SU-DHL-6 (cell line): ENCODE results near the gene LCP2.

Experiments
- H2AFZ ChIP-seq: fragments of 200-600 bp; sonication (generic); 2 replicates; pipeline ENCODE4 v1.6.1; 2014; ENCODE audit warnings: low read depth, mild to moderate bottlenecking, moderate library complexity, mixed read lengths, antibody characterized with exemption, low read length; ENCODE audit not compliant: severe bottlenecking
- H3F3A ChIP-seq: fragments of 200-600 bp; shearing (Covaris generic); 2 replicates; pipeline ENCODE4 v1.6.0; 2016; ENCODE audit warnings: antibody characterized with exemption, mild to moderate bottlenecking; ENCODE audit not compliant: insufficient read depth
- H3K27ac ChIP-seq: fragments of 200-600 bp; sonication (generic); 2 replicates; pipeline ENCODE4 v1.5.1; 2016; ENCODE audit warnings: low read depth, mild to moderate bottlenecking, low read length, moderate library complexity, mixed read lengths
- H3K27me3 ChIP-seq: fragments of 200-600 bp; sonication (generic), shearing (Covaris generic); 2 replicates; pipeline ENCODE4 v1.6.0; 2014; ENCODE audit warnings: mild to moderate bottlenecking, low read length
- H3K36me3 ChIP-seq: fragments of 200-600 bp; sonication (generic); 2 replicates; pipeline ENCODE4 v1.6.1; 2014; ENCODE audit warnings: mild to moderate bottlenecking, low read length, mixed read lengths
- H3K4me2 ChIP-seq: fragments of 300-600, 200-600 bp; shearing (Covaris generic), sonication (generic); 2 replicates; pipeline ENCODE4 v1.6.0; 2014; ENCODE audit warnings: low read length, low read depth, mild to moderate bottlenecking; ENCODE audit not compliant: poor library complexity, severe bottlenecking
- H3K4me3 ChIP-seq: fragments of 200-600 bp; sonication (generic); 2 replicates; pipeline ENCODE4 v1.5.1; 2014; ENCODE audit warnings: antibody characterized with exemption, low read length, mild to moderate bottlenecking, mixed read lengths; ENCODE audit not compliant: insufficient read depth, poor library complexity, severe bottlenecking
- H3K79me2 ChIP-seq: fragments of 200-600 bp; sonication (generic); 2 replicates; pipeline ENCODE4 v1.6.1; 2014; ENCODE audit warnings: mild to moderate bottlenecking, low read length, moderate library complexity; ENCODE audit not compliant: insufficient read depth
- H3K9ac ChIP-seq: fragments of 200-600 bp; sonication (generic); 2 replicates; pipeline ENCODE4 v1.7.0; 2014; ENCODE audit warnings: mild to moderate bottlenecking, low read length
- H3K9me2 ChIP-seq: fragments of 200-600 bp; sonication (generic); replicated peaks from 2 replicates; pipeline ENCODE4 v1.6.1; 2014; ENCODE audit warnings: low read length; ENCODE audit not compliant: insufficient read depth
- H3K9me3 ChIP-seq: fragments of 200-600 bp; sonication (generic); 2 replicates; pipeline ENCODE4 v1.6.1; 2014; ENCODE audit warnings: low read length, mixed read lengths; ENCODE audit not compliant: insufficient read depth
- H4K20me1 ChIP-seq: fragments of 200-600 bp; sonication (generic); 2 replicates; pipeline ENCODE4 v1.6.1; 2014; ENCODE audit warnings: low read depth, mild to moderate bottlenecking, antibody characterized with exemption, low read length, moderate library complexity, mixed read lengths
- EZH2phosphoT487 ChIP-seq: fragments of 200-600 bp; sonication (generic), shearing (Covaris generic); conservative IDR thresholded peaks from 2 replicates; pipeline ENCODE4 v1.6.1; 2018; ENCODE audit warnings: mild to moderate bottlenecking, antibody characterized with exemption, low read length, moderate library complexity, mixed read lengths
- TF ChIP-seq, protein P1 (sequence below): fragments of 200-600 bp; sonication (generic); IDR thresholded peaks from one replicate; pipeline ENCODE4 v1.5.1; 2017; ENCODE audit warnings: antibody characterized with exemption, mild to moderate bottlenecking, low read length, moderate library complexity; ENCODE audit not compliant: insufficient read depth, poor library complexity, severe bottlenecking

LCP2 gene

DNA sequence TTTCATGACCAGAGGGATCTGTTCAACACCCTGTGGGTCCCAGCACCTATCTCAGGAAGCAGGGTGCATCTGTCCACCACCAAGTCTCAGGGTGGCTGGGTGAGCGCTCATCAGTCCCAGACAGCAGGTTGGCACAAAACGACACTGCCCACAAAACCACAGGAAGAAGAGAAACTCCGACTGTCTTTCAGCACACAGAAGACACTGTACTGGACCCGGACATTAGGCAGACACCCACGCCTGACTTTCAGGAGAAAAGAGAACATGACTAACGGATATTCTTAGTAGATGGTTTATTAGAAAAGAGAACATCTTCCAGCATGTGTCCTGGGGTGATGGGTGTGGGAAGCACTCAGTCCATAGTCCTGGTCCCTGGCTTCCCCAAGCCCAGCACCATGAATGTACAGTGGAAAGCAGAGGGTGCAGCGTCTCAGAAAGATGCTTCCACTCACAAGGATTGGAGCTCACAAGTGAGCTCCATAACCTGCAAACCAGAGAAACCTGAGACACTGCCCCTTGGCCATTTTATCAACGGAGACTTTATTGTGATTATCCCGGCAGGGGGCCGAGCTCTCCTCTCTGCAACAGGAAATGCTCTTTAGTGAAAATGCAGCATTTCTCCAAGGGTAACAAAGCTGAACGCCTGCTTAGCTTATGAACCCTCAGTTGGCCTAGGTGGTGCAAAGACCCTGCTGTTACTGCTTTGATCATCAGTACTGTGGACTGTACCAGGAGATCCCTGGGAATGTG is 35.8 kb upstream of the LCP2 start:
- H3K79me2 ChIP-seq, result no peaks in the 10 kb centered on the region
- TF ChIP-seq EZH2phosphoT487, result no peak
- TF ChIP-seq, protein P1, sequence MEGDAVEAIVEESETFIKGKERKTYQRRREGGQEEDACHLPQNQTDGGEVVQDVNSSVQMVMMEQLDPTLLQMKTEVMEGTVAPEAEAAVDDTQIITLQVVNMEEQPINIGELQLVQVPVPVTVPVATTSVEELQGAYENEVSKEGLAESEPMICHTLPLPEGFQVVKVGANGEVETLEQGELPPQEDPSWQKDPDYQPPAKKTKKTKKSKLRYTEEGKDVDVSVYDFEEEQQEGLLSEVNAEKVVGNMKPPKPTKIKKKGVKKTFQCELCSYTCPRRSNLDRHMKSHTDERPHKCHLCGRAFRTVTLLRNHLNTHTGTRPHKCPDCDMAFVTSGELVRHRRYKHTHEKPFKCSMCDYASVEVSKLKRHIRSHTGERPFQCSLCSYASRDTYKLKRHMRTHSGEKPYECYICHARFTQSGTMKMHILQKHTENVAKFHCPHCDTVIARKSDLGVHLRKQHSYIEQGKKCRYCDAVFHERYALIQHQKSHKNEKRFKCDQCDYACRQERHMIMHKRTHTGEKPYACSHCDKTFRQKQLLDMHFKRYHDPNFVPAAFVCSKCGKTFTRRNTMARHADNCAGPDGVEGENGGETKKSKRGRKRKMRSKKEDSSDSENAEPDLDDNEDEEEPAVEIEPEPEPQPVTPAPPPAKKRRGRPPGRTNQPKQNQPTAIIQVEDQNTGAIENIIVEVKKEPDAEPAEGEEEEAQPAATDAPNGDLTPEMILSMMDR, result no peak
- H3K4me3 ChIP-seq, result no peak overlapping the region
- no peaks in the 10 kb centered on the region for H3F3A ChIP-seq
- no peak overlapping the region for H2AFZ ChIP-seq
- no peak overlapping the region for H3K27ac ChIP-seq
- H4K20me1 ChIP-seq, result no peaks in the 10 kb centered on the region
- no peaks in the 10 kb centered on the region for H3K9me3 ChIP-seq
- H3K9ac ChIP-seq, result no peak overlapping the region
- no peaks in the 10 kb centered on the region for H3K9me2 ChIP-seq
- H3K27me3 ChIP-seq, result no peaks in the 10 kb centered on the region
- no peak overlapping the region for H3K4me2 ChIP-seq
- H3K36me3 ChIP-seq, result no peaks in the 10 kb centered on the region

DNA sequence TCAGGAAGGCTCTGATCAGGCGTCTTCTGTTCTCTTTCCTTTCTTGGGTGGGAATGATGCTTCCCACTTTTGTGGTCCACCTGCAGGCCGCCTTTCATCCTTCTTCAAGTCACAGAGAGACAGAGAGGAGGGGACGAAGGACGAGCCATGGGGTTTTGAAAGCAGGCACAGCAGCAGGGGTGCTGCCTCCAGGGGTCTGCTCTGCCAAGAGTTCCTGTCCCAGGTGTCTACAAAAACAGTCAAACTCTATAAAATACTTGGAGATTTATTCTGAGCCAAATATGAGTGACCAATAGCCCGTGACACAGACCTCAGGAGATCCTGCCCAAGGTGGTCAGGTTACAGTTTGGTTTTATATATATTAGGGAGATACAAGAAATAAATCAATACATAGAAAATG is 34.5 kb upstream of the LCP2 start:
- Histone ChIP-seq H3F3A (no peaks in the 10 kb centered on the region), H3K79me2 (no peaks in the 10 kb centered on the region), H3K4me3 (no peak overlapping the region), H3K9ac (no peak overlapping the region), H3K27ac (no peak overlapping the region), H3K4me2 (no peak overlapping the region), H3K9me3 (no peaks in the 10 kb centered on the region), H3K9me2 (no peaks in the 10 kb centered on the region), H3K36me3 (no peaks in the 10 kb centered on the region), H2AFZ (no peak overlapping the region), H4K20me1 (no peaks in the 10 kb centered on the region), H3K27me3 (no peaks in the 10 kb centered on the region)
- TF ChIP-seq, protein P1, result no peak
- no peak for TF ChIP-seq EZH2phosphoT487

DNA sequence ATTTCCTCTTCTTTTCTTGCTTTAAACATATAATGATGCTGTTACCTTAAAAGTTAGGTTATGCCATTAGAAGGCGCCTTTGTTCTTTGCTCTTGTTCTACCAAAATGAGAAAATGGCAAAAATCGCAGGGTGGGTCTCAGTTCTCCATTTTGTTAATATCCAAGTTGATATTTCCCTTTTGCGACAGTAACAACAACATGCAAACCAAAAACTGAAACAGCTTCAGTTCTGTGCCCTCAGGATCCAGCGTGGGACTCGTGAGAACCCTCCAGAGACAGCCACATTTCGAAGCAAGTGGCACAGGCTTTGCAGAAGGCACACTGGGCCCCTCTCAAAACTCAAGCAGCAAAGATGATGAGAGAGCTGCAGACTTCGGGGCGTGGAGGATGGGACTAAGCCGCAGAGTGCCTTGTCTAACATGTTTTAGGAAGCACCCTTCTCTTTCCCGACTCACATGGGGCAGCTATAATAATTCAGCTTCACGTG is 33.0 kb upstream of the LCP2 start:
- TF ChIP-seq, protein P1, result no peak
- no peak for TF ChIP-seq EZH2phosphoT487
- Histone ChIP-seq H3K4me3 (no peak overlapping the region), H3F3A (no peaks in the 10 kb centered on the region), H3K9ac (no peak overlapping the region), H3K9me3 (no peaks in the 10 kb centered on the region), H3K4me2 (peak overlapping the region; percentile 36), H3K9me2 (no peaks in the 10 kb centered on the region), H3K36me3 (no peaks in the 10 kb centered on the region), H4K20me1 (no peaks in the 10 kb centered on the region), H3K79me2 (no peaks in the 10 kb centered on the region), H2AFZ (peak overlapping the region; percentile 86), H3K27me3 (no peaks in the 10 kb centered on the region), H3K27ac (no peak overlapping the region)
